Loucy (cell line): ENCODE data around the gene CELF3.
"Not testable (repeated sequence)": the region's sequence is repeated elsewhere in the genome, so short reads cannot be mapped to it uniquely, and the experiment has no call there.

ENCODE experiments used
- H2AFZ ChIP-seq: fragments of 200-600 bp; sonication (generic); 2 replicates; pipeline ENCODE4 v1.6.0; 2016; ENCODE audit warnings: antibody characterized with exemption, mild to moderate bottlenecking, low read length, moderate library complexity
- H3F3A ChIP-seq: fragments of 200-600 bp; 2 replicates; pipeline ENCODE4 v1.6.0; 2016; ENCODE audit warnings: antibody characterized with exemption, low read depth, mild to moderate bottlenecking
- H3K27me3 ChIP-seq: fragments of 200-600 bp; sonication (generic); 2 replicates; pipeline ENCODE4 v1.6.1; 2014; ENCODE audit warnings: low read length, mild to moderate bottlenecking; ENCODE audit not compliant: insufficient read depth, poor library complexity, severe bottlenecking
- H3K36me3 ChIP-seq: fragments of 200-600 bp; sonication (generic); 2 replicates; pipeline ENCODE4 v1.6.1; 2016; ENCODE audit warnings: low read length; ENCODE audit not compliant: insufficient read depth
- H3K4me1 ChIP-seq: fragments of 200-600 bp; sonication (generic); 2 replicates; pipeline ENCODE4 v1.5.1; 2014; ENCODE audit warnings: low read length, mild to moderate bottlenecking; ENCODE audit not compliant: insufficient read depth, poor library complexity, severe bottlenecking
- H3K4me2 ChIP-seq: fragments of 200-600 bp; sonication (generic); 2 replicates; pipeline ENCODE4 v1.6.0; 2014; ENCODE audit warnings: antibody characterized with exemption, low read length, low read depth, mild to moderate bottlenecking; ENCODE audit not compliant: poor library complexity, severe bottlenecking
- H3K4me3 ChIP-seq: fragments of 200-600 bp; sonication (generic); 2 replicates; pipeline ENCODE4 v1.5.1; 2014; ENCODE audit warnings: low read length, mild to moderate bottlenecking, mixed read lengths; ENCODE audit not compliant: poor library complexity, severe bottlenecking
- H3K79me2 ChIP-seq: fragments of 200-600 bp; sonication (generic); 2 replicates; pipeline ENCODE4 v1.6.1; 2014; ENCODE audit warnings: low read length; ENCODE audit not compliant: insufficient read depth
- H3K9ac ChIP-seq: fragments of 200-600 bp; sonication (generic); 2 replicates; pipeline ENCODE4 v1.6.0; 2014; ENCODE audit warnings: mild to moderate bottlenecking, low read depth, low read length, moderate library complexity; ENCODE audit not compliant: poor library complexity, severe bottlenecking
- H3K9me2 ChIP-seq: fragments of 200-600 bp; sonication (generic); replicated peaks from 2 replicates; pipeline ENCODE4 v1.6.1; 2016; ENCODE audit warnings: low read depth, low read length, mixed read lengths
- H3K9me3 ChIP-seq: fragments of 200-600 bp; sonication (generic); 2 replicates; pipeline ENCODE4 v1.6.1; 2014; ENCODE audit warnings: mild to moderate bottlenecking, antibody characterized with exemption, low read length, low read depth; ENCODE audit not compliant: insufficient read depth
- H4K20me1 ChIP-seq: fragments of 200-600 bp; sonication (generic); 2 replicates; pipeline ENCODE4 v1.6.0; 2014; ENCODE audit warnings: antibody characterized with exemption, low read length, mild to moderate bottlenecking; ENCODE audit not compliant: insufficient read depth, poor library complexity, severe bottlenecking
- CTCF ChIP-seq: fragments of 200-600 bp; sonication (generic); conservative IDR thresholded peaks from 2 replicates; pipeline ENCODE4 v1.5.1; 2014; ENCODE audit warnings: mild to moderate bottlenecking, antibody characterized with exemption, low read length
- EZH2phosphoT487 ChIP-seq: fragments of 200-600 bp; IDR thresholded peaks from 2 replicates; pipeline ENCODE4 v1.6.1; 2018; ENCODE audit warnings: antibody characterized with exemption, mild to moderate bottlenecking, moderate library complexity, borderline replicate concordance

CELF3 gene

GRCh38 chr1:151737026-151737425, 20.4 kb upstream of the CELF3 start:
- no peak for TF ChIP-seq EZH2phosphoT487
- no peak for TF ChIP-seq CTCF
- Histone ChIP-seq H3K9ac (no peak overlapping the region), H3K27me3 (no peaks in the 10 kb centered on the region), H3K4me1 (no peaks in the 10 kb centered on the region), H3K36me3 (no peaks in the 10 kb centered on the region), H3F3A (no peaks in the 10 kb centered on the region), H2AFZ (no peak overlapping the region), H3K4me2 (no peak overlapping the region), H3K9me2 (no peaks in the 10 kb centered on the region), H4K20me1 (no peaks in the 10 kb centered on the region), H3K79me2 (no peaks in the 10 kb centered on the region), H3K9me3 (no peaks in the 10 kb centered on the region; the same call in 1 of the 2 replicates), H3K4me3 (no peak overlapping the region)

- H3K4me2 ChIP-seq, H3K9me3 ChIP-seq, H3K4me1 ChIP-seq, H3K79me2 ChIP-seq, H3F3A ChIP-seq, H2AFZ ChIP-seq, H3K36me3 ChIP-seq, H3K4me3 ChIP-seq, H3K9ac ChIP-seq, H4K20me1 ChIP-seq, H3K9me2 ChIP-seq, H3K27me3 ChIP-seq: not testable (repeated sequence)
Measured at GRCh38 chr1:151733995-151734394, 17.4 kb upstream of the CELF3 start.

- no peak overlapping the region for H3K4me3 ChIP-seq
- H3K27me3 ChIP-seq = no peaks in the 10 kb centered on the region
- H3F3A ChIP-seq = no peaks in the 10 kb centered on the region
- TF ChIP-seq EZH2phosphoT487 (no peak), CTCF (no peak)
- no peaks in the 10 kb centered on the region; the same call in 1 of the 2 replicates for H3K9me3 ChIP-seq
- H3K4me2 ChIP-seq = no peak overlapping the region
- H3K9ac ChIP-seq = no peak overlapping the region
- no peaks in the 10 kb centered on the region for H4K20me1 ChIP-seq
- H2AFZ ChIP-seq = no peak overlapping the region
- no peaks in the 10 kb centered on the region for H3K36me3 ChIP-seq
- no peaks in the 10 kb centered on the region for H3K4me1 ChIP-seq
- no peaks in the 10 kb centered on the region for H3K79me2 ChIP-seq
- H3K9me2 ChIP-seq = no peaks in the 10 kb centered on the region
Measured at GRCh38 chr1:151733126-151733525, 16.5 kb upstream of the CELF3 start.

- Histone ChIP-seq H3K9me3 (no peaks in the 10 kb centered on the region), H3F3A (no peaks in the 10 kb centered on the region), H3K4me2 (no peak overlapping the region), H2AFZ (no peak overlapping the region), H3K36me3 (no peaks in the 10 kb centered on the region), H3K9ac (no peak overlapping the region), H4K20me1 (no peaks in the 10 kb centered on the region), H3K9me2 (no peaks in the 10 kb centered on the region), H3K79me2 (no peaks in the 10 kb centered on the region), H3K27me3 (no peaks in the 10 kb centered on the region), H3K4me3 (no peak overlapping the region), H3K4me1 (no peaks in the 10 kb centered on the region)
- TF ChIP-seq CTCF = no peak
- no peak for TF ChIP-seq EZH2phosphoT487
Measured at GRCh38 chr1:151729966-151730291, 13.3 kb upstream of the CELF3 start.
